Sigmoid colon (tissue), 4 donors: ENCODE results near the gene PWWP2A.

Source experiments
- POLR2A ChIP-seq, 2 donors: fragments of 450-650 bp; IDR thresholded peaks; one replicate each; pipeline ENCODE4 v1.6.1; 2016; ENCODE audit warnings: antibody characterized with exemption in 2 of 2, mild to moderate bottlenecking in 2 of 2, moderate library complexity in 2 of 2
- POLR2AphosphoS5 ChIP-seq, 4 donors: sonication (generic); formaldehyde crosslinking; IDR thresholded peaks; one replicate each; pipeline ENCODE4 v1.6.1; 2017; ENCODE audit warnings: antibody characterized with exemption in 4 of 4
- TF ChIP-seq, protein P1 (sequence below), 4 experiments: fragments of 450-650 bp in 3 of 4; fragments of 200-600 bp in 1 of 4; IDR thresholded peaks; one replicate each; pipeline ENCODE4 v1.5.1; 2016 to 2019; ENCODE audit warnings: antibody characterized with exemption in 4 of 4, mild to moderate bottlenecking in 3 of 4, moderate library complexity in 2 of 4

DNA sequence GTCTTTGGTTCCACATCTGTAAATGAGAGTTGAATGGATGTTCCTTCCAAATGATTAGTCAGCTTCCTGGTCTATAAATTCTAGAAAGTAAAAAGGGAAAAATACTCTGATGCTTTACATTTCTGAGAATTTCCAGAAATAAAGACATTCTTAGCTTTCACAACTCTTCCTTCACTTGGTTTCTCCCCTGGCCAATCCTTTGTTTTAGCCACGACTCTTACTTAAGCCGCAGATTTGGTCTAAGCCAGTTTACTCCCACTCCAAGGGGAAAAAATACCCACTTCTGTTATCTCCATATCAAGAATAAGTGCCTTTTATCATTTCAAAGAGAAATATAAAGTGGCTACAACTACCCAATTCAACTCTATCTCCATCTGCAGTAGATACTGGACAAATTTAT lies 29.7 kb downstream of the PWWP2A start:
- TF ChIP-seq POLR2AphosphoS5 (IDR thresholded peaks at IDR 0.05) (no peak), POLR2A (IDR thresholded peaks at IDR 0.05) (no peak)
- TF ChIP-seq, protein P1, sequence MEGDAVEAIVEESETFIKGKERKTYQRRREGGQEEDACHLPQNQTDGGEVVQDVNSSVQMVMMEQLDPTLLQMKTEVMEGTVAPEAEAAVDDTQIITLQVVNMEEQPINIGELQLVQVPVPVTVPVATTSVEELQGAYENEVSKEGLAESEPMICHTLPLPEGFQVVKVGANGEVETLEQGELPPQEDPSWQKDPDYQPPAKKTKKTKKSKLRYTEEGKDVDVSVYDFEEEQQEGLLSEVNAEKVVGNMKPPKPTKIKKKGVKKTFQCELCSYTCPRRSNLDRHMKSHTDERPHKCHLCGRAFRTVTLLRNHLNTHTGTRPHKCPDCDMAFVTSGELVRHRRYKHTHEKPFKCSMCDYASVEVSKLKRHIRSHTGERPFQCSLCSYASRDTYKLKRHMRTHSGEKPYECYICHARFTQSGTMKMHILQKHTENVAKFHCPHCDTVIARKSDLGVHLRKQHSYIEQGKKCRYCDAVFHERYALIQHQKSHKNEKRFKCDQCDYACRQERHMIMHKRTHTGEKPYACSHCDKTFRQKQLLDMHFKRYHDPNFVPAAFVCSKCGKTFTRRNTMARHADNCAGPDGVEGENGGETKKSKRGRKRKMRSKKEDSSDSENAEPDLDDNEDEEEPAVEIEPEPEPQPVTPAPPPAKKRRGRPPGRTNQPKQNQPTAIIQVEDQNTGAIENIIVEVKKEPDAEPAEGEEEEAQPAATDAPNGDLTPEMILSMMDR (IDR thresholded peaks at IDR 0.05): no peak
